OCI-LY1 (cell line): ENCODE measurements around the gene P3H3.

Experiments
- CTCF ChIP-seq: fragments of 200-600 bp; sonication (generic), shearing (Covaris generic); IDR thresholded peaks from 2 replicates; pipeline ENCODE4 v1.5.1; 2017; ENCODE audit warnings: mild to moderate bottlenecking, antibody characterized with exemption, low read length, moderate library complexity, mixed read lengths
- EZH2 ChIP-seq: fragments of 200-600 bp; sonication (generic), shearing (Covaris generic); IDR thresholded peaks from 2 replicates; pipeline ENCODE4 v1.8.0; 2017; ENCODE audit warnings: borderline replicate concordance, mixed run types, mild to moderate bottlenecking, antibody characterized with exemption, low read length, moderate library complexity, mixed read lengths

- no peak for TF ChIP-seq EZH2
- no peak for TF ChIP-seq CTCF
Observed at GRCh38 chr12:6830286-6830890, 2.2 kb downstream of the P3H3 start.
